ENCODE results near the gene CACNA1C. TPM values are rescaled to one million over a fixed set of nuclear protein-coding genes. Genes with fewer than 3 reads are reported as not detected.

The CACNA1C gene
- total RNA-seq, 2 donors from 2014 or later: 0.86 to 6.3 TPM

DNA sequence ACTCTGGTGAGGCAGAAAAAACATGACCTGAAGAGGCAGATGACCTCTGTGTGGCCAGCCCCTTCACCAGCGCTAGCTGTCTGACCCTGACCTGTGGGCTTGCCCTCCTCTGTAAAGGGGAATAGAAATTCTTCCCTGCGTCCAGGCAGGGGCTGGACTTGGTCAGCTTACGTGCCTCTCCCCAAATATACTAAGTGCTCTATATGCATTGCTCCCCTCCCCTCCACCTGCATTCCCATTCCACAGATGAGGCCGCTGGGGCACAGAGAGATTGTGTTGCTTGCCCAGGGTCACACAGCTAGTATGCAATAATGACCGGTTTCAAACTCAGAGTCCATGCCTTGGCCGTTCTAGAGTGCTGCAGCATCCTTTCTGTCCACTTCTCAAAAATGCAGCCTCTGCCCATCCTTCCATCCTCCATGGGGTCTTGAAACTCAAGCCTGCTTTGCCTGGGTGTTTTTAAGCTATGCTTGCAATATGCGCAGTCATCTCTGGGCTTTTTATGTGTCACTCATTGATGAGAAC lies 303.9 kb downstream of the CACNA1C start:
- no peaks in the 10 kb centered on the region for H3K4me1 ChIP-seq (ENCODE audit: control insufficient read depth, insufficient read depth, low read length)
- Mint-ChIP-seq H3K9me3 (no peaks in the 10 kb centered on the region), H3K36me3 (ENCODE audit: low read depth) (no peaks in the 10 kb centered on the region), H3K27ac (no peak overlapping the region), H3K4me3 (no peak overlapping the region), H3K27me3 (ENCODE audit: insufficient read depth) (peaks cover 2% of the 10 kb centered on the region), H3K4me1 (peaks cover 15% of the 10 kb centered on the region)
- no peak for DNase-seq
- no peak overlapping the region for H3K27ac ChIP-seq (ENCODE audit: low read depth, low read length)
- no peaks in the 10 kb centered on the region for H3K9me3 ChIP-seq (ENCODE audit: control insufficient read depth, low read length)
- no peaks in the 10 kb centered on the region for H3K36me3 ChIP-seq (ENCODE audit: control insufficient read depth, insufficient read depth, low read length)
- no peak overlapping the region for H3K4me3 ChIP-seq (ENCODE audit: low read length)
- no peaks in the 10 kb centered on the region for H3K27me3 ChIP-seq (ENCODE audit: control insufficient read depth, insufficient read depth, low read length, poor library complexity, severe bottlenecking)
- no peak overlapping the region for H3K9ac ChIP-seq (ENCODE audit: extremely low read depth, low read length, poor library complexity, severe bottlenecking)
- 84 to 98% methylated on average over 7 of the region's 7 CpGs for WGBS, 2 experiments (ENCODE audit: insufficient coverage in 1 of 2, insufficient read length in 1 of 2)
- TF ChIP-seq, protein P1, sequence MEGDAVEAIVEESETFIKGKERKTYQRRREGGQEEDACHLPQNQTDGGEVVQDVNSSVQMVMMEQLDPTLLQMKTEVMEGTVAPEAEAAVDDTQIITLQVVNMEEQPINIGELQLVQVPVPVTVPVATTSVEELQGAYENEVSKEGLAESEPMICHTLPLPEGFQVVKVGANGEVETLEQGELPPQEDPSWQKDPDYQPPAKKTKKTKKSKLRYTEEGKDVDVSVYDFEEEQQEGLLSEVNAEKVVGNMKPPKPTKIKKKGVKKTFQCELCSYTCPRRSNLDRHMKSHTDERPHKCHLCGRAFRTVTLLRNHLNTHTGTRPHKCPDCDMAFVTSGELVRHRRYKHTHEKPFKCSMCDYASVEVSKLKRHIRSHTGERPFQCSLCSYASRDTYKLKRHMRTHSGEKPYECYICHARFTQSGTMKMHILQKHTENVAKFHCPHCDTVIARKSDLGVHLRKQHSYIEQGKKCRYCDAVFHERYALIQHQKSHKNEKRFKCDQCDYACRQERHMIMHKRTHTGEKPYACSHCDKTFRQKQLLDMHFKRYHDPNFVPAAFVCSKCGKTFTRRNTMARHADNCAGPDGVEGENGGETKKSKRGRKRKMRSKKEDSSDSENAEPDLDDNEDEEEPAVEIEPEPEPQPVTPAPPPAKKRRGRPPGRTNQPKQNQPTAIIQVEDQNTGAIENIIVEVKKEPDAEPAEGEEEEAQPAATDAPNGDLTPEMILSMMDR (conservative IDR thresholded peaks at IDR 0.05): no peak

DNA sequence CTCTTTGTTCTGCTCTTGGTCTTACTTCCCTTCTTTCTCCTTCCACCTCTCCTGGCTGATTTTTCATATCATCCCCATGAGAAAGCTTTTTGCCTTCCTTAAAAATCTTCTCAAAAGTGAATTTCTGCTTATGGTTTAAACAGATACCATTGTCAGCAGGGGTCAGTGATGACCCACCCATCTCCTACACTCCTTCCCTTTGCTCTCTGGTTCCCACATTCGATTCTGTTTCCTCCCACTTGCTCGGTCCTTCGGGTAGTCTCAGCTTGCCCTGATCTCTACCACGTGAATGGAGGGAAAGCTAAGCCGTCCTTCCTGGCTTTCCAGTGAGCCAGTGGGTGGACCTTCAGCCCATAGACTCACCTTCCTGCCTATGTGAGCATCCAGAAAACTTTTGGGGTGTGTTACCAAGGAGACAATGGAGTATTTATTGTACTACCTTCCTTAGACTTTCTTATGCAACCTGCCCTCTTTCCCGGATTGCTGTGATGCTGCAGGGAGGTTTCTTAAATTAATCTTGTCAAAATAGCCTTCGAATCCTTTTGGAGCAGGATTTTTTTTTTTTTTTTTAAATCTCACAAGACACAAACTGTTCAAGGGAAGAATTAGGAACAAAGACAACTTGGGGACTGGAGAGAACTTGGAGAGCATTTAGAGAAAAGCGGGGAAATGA lies 306.3 kb downstream of the CACNA1C start:
- no peak overlapping the region for H3K4me3 Mint-ChIP-seq
- Histone ChIP-seq H3K9me3 (ENCODE audit: control insufficient read depth, low read length) (no peaks in the 10 kb centered on the region), H3K36me3 (ENCODE audit: control insufficient read depth, insufficient read depth, low read length) (no peaks in the 10 kb centered on the region), H3K4me1 (ENCODE audit: control insufficient read depth, insufficient read depth, low read length) (no peaks in the 10 kb centered on the region), H3K9ac (ENCODE audit: extremely low read depth, low read length, poor library complexity, severe bottlenecking) (no peak overlapping the region), H3K4me3 (ENCODE audit: low read length) (no peak overlapping the region), H3K27me3 (ENCODE audit: control insufficient read depth, insufficient read depth, low read length, poor library complexity, severe bottlenecking) (no peaks in the 10 kb centered on the region), H3K27ac (ENCODE audit: low read depth, low read length) (no peak overlapping the region)
- H3K9me3 Mint-ChIP-seq: no peaks in the 10 kb centered on the region
- peak; percentile 57 for DNase-seq
- H3K36me3 Mint-ChIP-seq (ENCODE audit: low read depth): no peaks in the 10 kb centered on the region
- no peak overlapping the region for H3K27ac Mint-ChIP-seq
- peaks cover 6% of the 10 kb centered on the region for H3K4me1 Mint-ChIP-seq
- TF ChIP-seq, protein P1 (conservative IDR thresholded peaks at IDR 0.05): peak; percentile 27
- 81 to 82% methylated on average over 5 to 8 of the region's 8 CpGs for WGBS, 2 experiments (ENCODE audit: insufficient coverage in 1 of 2, insufficient read length in 1 of 2)
- H3K27me3 Mint-ChIP-seq (ENCODE audit: insufficient read depth): no peaks in the 10 kb centered on the region

DNA sequence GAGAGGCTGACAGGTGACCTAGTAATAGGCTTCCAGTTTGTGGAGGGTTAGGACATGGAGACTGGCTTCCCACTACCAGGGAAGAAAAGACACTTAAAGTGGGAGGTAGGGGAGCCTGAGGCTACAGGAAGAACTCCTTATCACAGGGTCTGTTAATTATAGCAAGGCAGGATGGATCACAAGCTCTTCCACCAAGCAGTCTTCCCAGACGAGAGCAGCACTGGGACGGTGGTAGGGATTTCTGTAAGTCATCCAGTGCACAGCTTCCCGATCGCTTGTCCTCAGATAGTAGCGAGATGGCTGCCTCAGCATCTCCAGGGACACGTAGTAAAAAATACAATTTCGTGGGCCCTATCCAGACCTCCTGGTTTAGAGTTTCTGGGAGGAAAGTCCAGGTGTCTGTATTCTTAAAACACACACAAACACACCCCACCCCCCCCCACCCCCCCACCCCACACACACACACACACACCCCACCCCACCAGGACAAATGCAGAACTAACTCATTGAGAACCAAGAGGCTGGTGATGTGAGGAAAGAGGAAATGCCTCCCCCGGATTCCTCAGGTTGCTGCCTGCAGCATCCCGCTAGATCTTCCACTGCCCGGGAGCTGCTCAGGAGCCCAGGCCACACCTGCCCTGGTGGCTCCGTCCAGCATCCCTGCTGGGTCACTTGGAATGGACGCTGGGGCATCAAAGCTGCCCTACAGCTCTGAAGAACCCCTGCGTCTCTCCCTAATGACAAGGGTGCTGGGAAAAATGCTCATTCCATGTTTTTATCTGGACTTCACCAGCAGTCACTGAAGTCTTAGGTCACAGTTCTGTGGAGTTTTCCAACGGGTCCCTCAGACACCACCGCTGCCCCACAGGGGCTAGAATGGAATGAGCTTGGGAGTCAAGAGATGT lies 307.2 kb downstream of the CACNA1C start:
- TF ChIP-seq, protein P1 (conservative IDR thresholded peaks at IDR 0.05): no peak
- Histone ChIP-seq H3K36me3 (ENCODE audit: control insufficient read depth, insufficient read depth, low read length) (no peaks in the 10 kb centered on the region), H3K27me3 (ENCODE audit: control insufficient read depth, insufficient read depth, low read length, poor library complexity, severe bottlenecking) (no peaks in the 10 kb centered on the region), H3K27ac (ENCODE audit: low read depth, low read length) (no peak overlapping the region), H3K4me1 (ENCODE audit: control insufficient read depth, insufficient read depth, low read length) (no peaks in the 10 kb centered on the region), H3K9me3 (ENCODE audit: control insufficient read depth, low read length) (no peaks in the 10 kb centered on the region), H3K4me3 (ENCODE audit: low read length) (no peak overlapping the region), H3K9ac (ENCODE audit: extremely low read depth, low read length, poor library complexity, severe bottlenecking) (no peak overlapping the region)
- Mint-ChIP-seq H3K27ac (no peak overlapping the region), H3K27me3 (ENCODE audit: insufficient read depth) (no peaks in the 10 kb centered on the region), H3K36me3 (ENCODE audit: low read depth) (no peaks in the 10 kb centered on the region), H3K4me1 (no peaks in the 10 kb centered on the region), H3K9me3 (no peaks in the 10 kb centered on the region), H3K4me3 (no peak overlapping the region)
- peak; percentile 51 for DNase-seq
- 93 to 94% methylated on average over 9 to 15 of the region's 15 CpGs for WGBS, 2 experiments (ENCODE audit: insufficient coverage in 1 of 2, insufficient read length in 1 of 2)

Measured in endodermal cell (in vitro differentiated cells).